GM12878 (cell line): ENCODE results near the gene MSL3. TPM values are rescaled to one million over a fixed set of nuclear protein-coding genes. Genes with fewer than 3 reads are reported as not detected.

Experiments
- CEBPZ ChIP-seq: fragments of 150-350 bp; IDR thresholded peaks from 2 replicates; pipeline ENCODE4 v1.6.1; 2016; ENCODE audit warnings: low read depth, low read length
- HDAC2 ChIP-seq: fragments of 200-600 bp; sonication (generic); IDR thresholded peaks from 2 replicates; pipeline ENCODE4 v1.6.1; 2017
- LARP7 ChIP-seq: fragments of 450-650 bp; IDR thresholded peaks from 2 replicates; pipeline ENCODE4 v1.6.1; 2017; ENCODE audit warnings: mild to moderate bottlenecking
- PKNOX1 ChIP-seq: fragments of 450-650 bp; IDR thresholded peaks from 2 replicates; pipeline ENCODE4 v1.6.1; 2016; ENCODE audit warnings: mild to moderate bottlenecking
- POLR2AphosphoS5 ChIP-seq: IDR thresholded peaks from 2 replicates; pipeline ENCODE4 v1.6.1; 2011; ENCODE audit warnings: mild to moderate bottlenecking, low read length, inconsistent platforms
- POU2F2 ChIP-seq: IDR thresholded peaks from 3 replicates; pipeline ENCODE4 v1.6.1; 2011; ENCODE audit warnings: low read depth, mild to moderate bottlenecking, low read length, borderline replicate concordance
- PRDM15 ChIP-seq: fragments of 450-650 bp; formaldehyde crosslinking; IDR thresholded peaks from 2 replicates; pipeline ENCODE4 v1.4.0; 2020; ENCODE audit warnings: mild to moderate bottlenecking, moderate library complexity
- RCOR1 ChIP-seq: conservative IDR thresholded peaks from 2 replicates; pipeline ENCODE4 v1.6.1; 2012; ENCODE audit warnings: low read depth, low read length, improper control_type of control experiment
- REST ChIP-seq: IDR thresholded peaks from 2 replicates; pipeline ENCODE4 v1.6.1; 2012; ENCODE audit warnings: mild to moderate bottlenecking, low read depth, low read length
- SIX5 ChIP-seq: IDR thresholded peaks from 2 replicates; pipeline ENCODE4 v1.6.1; 2011; ENCODE audit warnings: mild to moderate bottlenecking, low read depth, low read length, moderate library complexity; ENCODE audit not compliant: severe bottlenecking
- SMARCA5 ChIP-seq: fragments of 450-650 bp; IDR thresholded peaks from 2 replicates; pipeline ENCODE4 v1.6.1; 2017; ENCODE audit warnings: mild to moderate bottlenecking
- SRF ChIP-seq, 2 experiments: IDR thresholded peaks; 2 replicates each; pipeline ENCODE4 v1.6.1; 2011; ENCODE audit warnings: low read depth in 2 of 2, low read length in 2 of 2, mild to moderate bottlenecking in 1 of 2, moderate library complexity in 1 of 2
- YBX1 ChIP-seq: fragments of 450-650 bp; IDR thresholded peaks from 2 replicates; pipeline ENCODE4 v1.6.1; 2016; ENCODE audit warnings: antibody characterized with exemption
- ZNF207 ChIP-seq: fragments of 450-650 bp; IDR thresholded peaks from 2 replicates; pipeline ENCODE4 v1.6.1; 2014; ENCODE audit warnings: antibody characterized with exemption, mild to moderate bottlenecking, borderline replicate concordance
- ZNF217 ChIP-seq: fragments of 450-650 bp; IDR thresholded peaks from 2 replicates; pipeline ENCODE4 v1.6.1; 2017; ENCODE audit warnings: antibody characterized with exemption, mild to moderate bottlenecking
- polyA plus RNA-seq, 11 experiments: library from polyadenylated mRNA; depleted of rRNA in 4 of 11; unstranded in 6 of 11; stranded (reverse) in 5 of 11; fragments of >200 nt; fragmentation: Nextera tagmentation in 4 of 11; fragmentation: Illumina TruSeq in 1 of 11; extraction: Ambion mirVana in 4 of 11; extraction: Trizol in 1 of 11; gene quantifications; 1 replicate in 1 of 11; 2 replicates in 10 of 11; pipeline versions ENCODE4 v1.2.1 to v1.2.3, GENCODE V29; 2011 to 2016; ENCODE audit warnings: inconsistent platforms in 2 of 11, missing spikeins in 2 of 11, low read depth in 1 of 11
- total RNA-seq, 4 experiments: library from RNA; depleted of rRNA in 3 of 4; stranded (reverse); fragments of >200 nt in 3 of 4; fragmentation: Illumina TruSeq in 1 of 4; extraction: Trizol in 1 of 4; gene quantifications; 2 replicates each; pipeline versions ENCODE4 v1.2.1 to v1.2.3, GENCODE V29; 2013 to 2021

Gene MSL3
- total and polyA plus RNA-seq, 10 of the 15 experiments (the other 5 are each of a cell fraction or from before 2014, with no cell fraction given), result 28.4 to 438 (median 40.7) TPM

- TF ChIP-seq REST, result no peak
- TF ChIP-seq ZNF207, result no peak
- TF ChIP-seq LARP7, result 0 out of 2 replicates have a peak, but pooled peaks have one; percentile 7
- no peak for TF ChIP-seq SIX5
- no peak; the same call in 1 of the 2 replicates for TF ChIP-seq POLR2AphosphoS5
- TF ChIP-seq CEBPZ, result no peak
- no peak for TF ChIP-seq SMARCA5
- no peak for TF ChIP-seq RCOR1
- TF ChIP-seq HDAC2, result no peak
- no peak for TF ChIP-seq ZNF217
- TF ChIP-seq YBX1, result no peak
- TF ChIP-seq PRDM15 (CRISPR knock-in tag), result no peak
- TF ChIP-seq PKNOX1, result no peak
- TF ChIP-seq POU2F2, result no peak
- TF ChIP-seq SRF (IDR thresholded peaks at IDR 0.05; ENCODE audit: low read depth in 2 of 2, low read length in 2 of 2), result no peak
These were observed 549 bp downstream of the MSL3 start (continued) for GRCh38 chrX:11758400-11759171.
